PC-3 (cell line): Measurements from ENCODE around the gene SLC13A1. TPM values are rescaled to one million over a fixed set of nuclear protein-coding genes. Genes with fewer than 3 reads are reported as not detected.

Experiments used
- ATAC-seq: fragments of 200-7000 bp; cut with Tn5 transposase; 2 replicates; pipeline ENCODE4 v1.9.1; 2020; ENCODE audit warnings: mild to moderate bottlenecking, moderate library complexity
- BruUV-seq: library from RNA; stranded (reverse); fragments of 400-500 nt; replicated peaks from 2 replicates; lab custom pipeline; 2021; lab: Mats Ljungman, UMichigan
- CTCF ChIA-PET: fragments of 300-600 bp; sonication (Branson Sonifier 250); formaldehyde crosslinking; loops from one replicate; lab custom pipeline; 2022; ENCODE audit warnings: antibody characterized with exemption; lab: Charles Lee
- POLR2A ChIA-PET: fragments of 300-600 bp; sonication (Branson Sonifier 250); formaldehyde crosslinking; loops from one replicate; lab custom pipeline; 2022; ENCODE audit warnings: antibody characterized with exemption; ENCODE audit not compliant: unreplicated experiment; lab: Charles Lee
- DNase-seq: peaks from one replicate; pipeline ENCODE4 v3.0.0-alpha.2; 2015
- H2AFZ ChIP-seq: fragments of 300-600 bp; sonication (generic); 2 replicates; pipeline ENCODE4 v1.6.0; 2016; ENCODE audit warnings: antibody characterized with exemption, low read length
- H3F3A ChIP-seq: fragments of 300-600 bp; sonication (generic); one replicate; pipeline ENCODE4 v1.6.0; 2017; ENCODE audit warnings: antibody characterized with exemption, low read length, control low read depth, mild to moderate bottlenecking; ENCODE audit not compliant: unreplicated experiment
- H3K27ac ChIP-seq: fragments of 300-600 bp; sonication (generic); 2 replicates; pipeline ENCODE4 v1.5.1; 2016; ENCODE audit warnings: mild to moderate bottlenecking, low read length
- H3K27me3 ChIP-seq: fragments of 300-600 bp; sonication (generic); 2 replicates; pipeline ENCODE4 v1.6.1; 2016; ENCODE audit warnings: low read length, mixed read lengths
- H3K36me3 ChIP-seq: fragments of 300-600 bp; sonication (generic); 2 replicates; pipeline ENCODE4 v1.6.1; 2016; ENCODE audit warnings: low read depth, mixed run types, low read length, mixed read lengths
- H3K4me1 ChIP-seq: fragments of 300-600 bp; sonication (generic); 2 replicates; pipeline ENCODE4 v1.5.1; 2016; ENCODE audit warnings: low read length; ENCODE audit not compliant: insufficient read depth
- H3K4me2 ChIP-seq: fragments of 300-600 bp; sonication (generic); 2 replicates; pipeline ENCODE4 v1.6.0; 2016; ENCODE audit warnings: low read length
- H3K4me3 ChIP-seq: fragments of 300-600 bp; sonication (generic); 2 replicates; pipeline ENCODE4 v1.5.1; 2016; ENCODE audit warnings: mild to moderate bottlenecking, low read length, mixed read lengths
- H3K79me2 ChIP-seq: fragments of 300-600 bp; sonication (generic); 2 replicates; pipeline ENCODE4 v1.6.1; 2017; ENCODE audit warnings: low read length, mixed read lengths
- H3K9ac ChIP-seq: fragments of 300-600 bp; sonication (generic); 2 replicates; pipeline ENCODE4 v1.6.0; 2016; ENCODE audit warnings: mild to moderate bottlenecking, low read length
- H3K9me2 ChIP-seq: fragments of 300-600 bp; sonication (generic); replicated peaks from 2 replicates; pipeline ENCODE4 v1.6.1; 2016; ENCODE audit warnings: mixed run types, low read length, mixed read lengths
- H3K9me3 ChIP-seq: fragments of 300-600 bp; sonication (generic); 2 replicates; pipeline ENCODE4 v1.6.1; 2016; ENCODE audit warnings: low read length, mixed read lengths
- H4K20me1 ChIP-seq: fragments of 300-600 bp; sonication (generic); 2 replicates; pipeline ENCODE4 v1.6.1; 2016; ENCODE audit warnings: low read length, mixed read lengths
- EZH2 ChIP-seq: fragments of 300-600 bp; sonication (generic); IDR thresholded peaks from one replicate; pipeline ENCODE4 v1.6.1; 2017; ENCODE audit warnings: antibody characterized with exemption, mild to moderate bottlenecking, low read length; ENCODE audit not compliant: unreplicated experiment
- EZH2phosphoT487 ChIP-seq: fragments of 300-600 bp; sonication (generic); IDR thresholded peaks from 2 replicates; pipeline ENCODE4 v1.6.1; 2018; ENCODE audit warnings: mild to moderate bottlenecking, antibody characterized with exemption, low read length, borderline replicate concordance
- intact Hi-C: fragments of 100-400 bp; cut with micrococcal nuclease; formaldehyde crosslinking; loops from 2 replicates; pipeline ENCODE4 v1.9.0; 2023
- total RNA-seq: library from RNA; depleted of rRNA; stranded (reverse); fragments of >200 nt; gene quantifications from 2 replicates; pipeline ENCODE4 v1.2.3, GENCODE V29; 2014
- TF ChIP-seq, protein P1 (sequence below): fragments of 300-600 bp; sonication (generic); conservative IDR thresholded peaks from 2 replicates; pipeline ENCODE4 v1.5.1; 2017; ENCODE audit warnings: antibody characterized with exemption, low read depth, mild to moderate bottlenecking, low read length

The SLC13A1 gene
- total RNA-seq, 1 experiment from 2014 or later, result not detected

DNA sequence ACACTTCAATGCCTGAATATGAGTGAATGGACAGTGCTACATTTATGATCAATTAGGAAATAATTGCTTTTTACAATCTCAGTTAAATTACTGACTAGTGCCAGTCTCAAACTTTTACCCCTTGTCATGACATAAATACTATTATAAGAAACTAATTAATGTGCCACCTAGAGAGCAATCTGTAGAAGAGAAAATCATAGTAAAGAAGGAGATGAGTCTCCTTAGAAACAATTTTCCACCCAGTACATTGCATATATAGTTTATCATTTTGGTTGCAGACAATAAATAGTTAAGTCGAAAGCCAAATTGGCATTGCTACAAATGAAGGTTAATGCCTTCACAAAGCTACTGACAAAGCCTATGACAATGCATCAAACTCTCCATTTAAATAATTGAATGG lies 68.6 kb downstream of the SLC13A1 start:
- no peaks in the 10 kb centered on the region for H3K27me3 ChIP-seq
- H2AFZ ChIP-seq, result no peak overlapping the region
- intact Hi-C loops, result no loop called here
- TF ChIP-seq EZH2phosphoT487, result no peak
- TF ChIP-seq, protein P1, sequence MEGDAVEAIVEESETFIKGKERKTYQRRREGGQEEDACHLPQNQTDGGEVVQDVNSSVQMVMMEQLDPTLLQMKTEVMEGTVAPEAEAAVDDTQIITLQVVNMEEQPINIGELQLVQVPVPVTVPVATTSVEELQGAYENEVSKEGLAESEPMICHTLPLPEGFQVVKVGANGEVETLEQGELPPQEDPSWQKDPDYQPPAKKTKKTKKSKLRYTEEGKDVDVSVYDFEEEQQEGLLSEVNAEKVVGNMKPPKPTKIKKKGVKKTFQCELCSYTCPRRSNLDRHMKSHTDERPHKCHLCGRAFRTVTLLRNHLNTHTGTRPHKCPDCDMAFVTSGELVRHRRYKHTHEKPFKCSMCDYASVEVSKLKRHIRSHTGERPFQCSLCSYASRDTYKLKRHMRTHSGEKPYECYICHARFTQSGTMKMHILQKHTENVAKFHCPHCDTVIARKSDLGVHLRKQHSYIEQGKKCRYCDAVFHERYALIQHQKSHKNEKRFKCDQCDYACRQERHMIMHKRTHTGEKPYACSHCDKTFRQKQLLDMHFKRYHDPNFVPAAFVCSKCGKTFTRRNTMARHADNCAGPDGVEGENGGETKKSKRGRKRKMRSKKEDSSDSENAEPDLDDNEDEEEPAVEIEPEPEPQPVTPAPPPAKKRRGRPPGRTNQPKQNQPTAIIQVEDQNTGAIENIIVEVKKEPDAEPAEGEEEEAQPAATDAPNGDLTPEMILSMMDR, result no peak
- TF ChIP-seq EZH2, result no peak
- BruUV-seq, result no TSS peak
- ATAC-seq (no peak), DNase-seq (no peak)
- H3K9ac ChIP-seq, result no peak overlapping the region
- no peak overlapping the region for H3K4me3 ChIP-seq
- H3K9me2 ChIP-seq, result no peaks in the 10 kb centered on the region
- ChIA-PET POLR2A (no interaction called here), CTCF (no interaction called here)
- no peaks in the 10 kb centered on the region for H4K20me1 ChIP-seq
- no peaks in the 10 kb centered on the region for H3K36me3 ChIP-seq
- no peaks in the 10 kb centered on the region for H3F3A ChIP-seq
- H3K4me2 ChIP-seq, result no peak overlapping the region
- no peaks in the 10 kb centered on the region for H3K9me3 ChIP-seq
- no peaks in the 10 kb centered on the region for H3K4me1 ChIP-seq
- no peaks in the 10 kb centered on the region for H3K79me2 ChIP-seq
- no peak overlapping the region for H3K27ac ChIP-seq

DNA sequence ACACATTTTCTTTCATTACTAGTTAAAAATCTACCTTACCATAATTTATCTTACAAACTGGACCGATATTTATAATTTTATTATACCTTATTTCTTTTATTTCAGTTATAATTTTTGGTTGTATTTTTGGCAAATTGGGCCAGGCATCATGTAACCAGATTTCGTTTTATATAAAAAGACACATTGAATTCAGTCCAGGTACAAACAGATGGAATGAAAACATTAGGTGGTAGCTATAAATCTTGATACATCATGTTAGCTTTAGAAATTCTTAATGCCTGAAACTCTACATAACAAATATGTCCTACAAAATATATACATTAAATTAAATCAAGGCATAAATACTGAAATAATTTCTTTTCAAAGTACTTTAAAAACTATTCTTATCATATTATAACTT lies 73.1 kb downstream of the SLC13A1 start:
- Histone ChIP-seq H3K9me2 (no peaks in the 10 kb centered on the region), H2AFZ (no peak overlapping the region), H3K36me3 (no peaks in the 10 kb centered on the region), H3K9me3 (no peaks in the 10 kb centered on the region), H3K27me3 (no peaks in the 10 kb centered on the region), H3K79me2 (no peaks in the 10 kb centered on the region), H3K27ac (no peak overlapping the region), H3K4me2 (no peak overlapping the region), H3F3A (no peaks in the 10 kb centered on the region), H3K4me3 (no peak overlapping the region), H3K4me1 (no peaks in the 10 kb centered on the region), H3K9ac (no peak overlapping the region), H4K20me1 (no peaks in the 10 kb centered on the region)
- DNase-seq (no peak), ATAC-seq (no peak)
- TF ChIP-seq EZH2, result no peak
- TF ChIP-seq, protein P1, result no peak
- TF ChIP-seq EZH2phosphoT487, result no peak
- ChIA-PET POLR2A (no interaction called here), CTCF (interaction anchor here (0.5 kb wide), 1 partner anchor 298 kb away, joined by 3 read pairs; no protein-coding TSS in a partner anchor)
- intact Hi-C loops, result no loop called here
- no TSS peak for BruUV-seq

DNA sequence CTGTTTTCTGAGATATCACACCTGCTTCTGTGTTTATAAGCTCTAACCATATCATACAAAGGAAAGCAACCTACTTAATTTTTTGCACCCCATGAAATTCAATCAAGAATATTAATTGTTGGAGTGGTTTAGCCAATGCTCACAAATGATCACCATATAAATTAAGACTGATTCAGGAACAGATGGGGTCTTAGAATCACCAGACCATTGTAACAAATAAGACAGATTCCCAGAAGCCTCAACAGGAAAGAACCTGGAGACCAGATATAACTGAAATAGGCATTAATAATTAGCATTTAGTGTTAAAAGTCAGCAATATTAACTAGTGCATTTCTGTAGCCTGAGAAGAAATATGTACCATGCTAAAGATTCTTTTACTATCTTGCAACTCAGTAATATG lies 73.6 kb downstream of the SLC13A1 start:
- Histone ChIP-seq H3F3A (no peaks in the 10 kb centered on the region), H3K79me2 (no peaks in the 10 kb centered on the region), H3K9ac (no peak overlapping the region), H3K9me3 (no peaks in the 10 kb centered on the region), H3K36me3 (no peaks in the 10 kb centered on the region), H3K27me3 (no peaks in the 10 kb centered on the region), H3K4me3 (no peak overlapping the region), H4K20me1 (no peaks in the 10 kb centered on the region), H3K4me2 (no peak overlapping the region), H3K27ac (no peak overlapping the region), H3K4me1 (no peaks in the 10 kb centered on the region), H2AFZ (no peak overlapping the region), H3K9me2 (no peaks in the 10 kb centered on the region)
- ChIA-PET POLR2A (no interaction called here), CTCF (interaction anchor here (0.5 kb wide), 1 partner anchor 297 kb away, joined by 3 read pairs; no protein-coding TSS in a partner anchor)
- BruUV-seq, result no TSS peak
- ATAC-seq (no peak), DNase-seq (no peak)
- intact Hi-C loops, result no loop called here
- TF ChIP-seq EZH2phosphoT487 (no peak), EZH2 (no peak)
- TF ChIP-seq, protein P1, result no peak
